Activated naive CD8-positive, alpha-beta T cell treated with anti-CD3 and anti-CD28 coated beads, Interleukin-2, amount 10 ng/mL, durations not matched to agents 7 days and 5 days (primary cell): ENCODE measurements around the gene BNC2. TPM values are rescaled to one million over a fixed set of nuclear protein-coding genes. Genes with fewer than 3 reads are reported as not detected.

Experiments used
- ATAC-seq: fragments of 150-1000 bp; cut with Tn5 transposase; one replicate; pipeline ENCODE4 v1.10.0; 2021; ENCODE audit warnings: low read depth, moderate library complexity
- POLR2A ChIA-PET: fragments of 350-600 bp; sonication (Branson Sonifier 250); formaldehyde crosslinking; loops from one replicate; lab custom pipeline; 2021; ENCODE audit warnings: antibody characterized with exemption; lab: Charles Lee
- DNase-seq: peaks from one replicate; pipeline ENCODE4 v3.0.0; 2021
- H3K27ac Mint-ChIP-seq: one replicate; pipeline ENCODE4 v1.8.0; 2022; ENCODE audit warnings: mild to moderate bottlenecking, mixed read lengths
- H3K27me3 Mint-ChIP-seq: one replicate; pipeline ENCODE4 v1.8.0; 2022; ENCODE audit warnings: mild to moderate bottlenecking, moderate library complexity, mixed read lengths
- H3K36me3 Mint-ChIP-seq: one replicate; pipeline ENCODE4 v1.8.0; 2021; ENCODE audit warnings: mild to moderate bottlenecking, mixed read lengths
- H3K4me1 Mint-ChIP-seq: one replicate; pipeline ENCODE4 v1.8.0; 2021; ENCODE audit warnings: mixed read lengths
- H3K4me3 Mint-ChIP-seq: one replicate; pipeline ENCODE4 v1.8.0; 2022; ENCODE audit warnings: mild to moderate bottlenecking, moderate library complexity, mixed read lengths
- H3K9me3 Mint-ChIP-seq: one replicate; pipeline ENCODE4 v1.8.0; 2021; ENCODE audit warnings: mixed read lengths
- total RNA-seq, 2 experiments: library from RNA; stranded (reverse); gene quantifications; one replicate each; pipeline ENCODE4 v1.2.3, GENCODE V29; 2021

BNC2 gene
- total RNA-seq, 2 experiments from 2014 or later = not detected

- no peaks in the 10 kb centered on the region for H3K27me3 Mint-ChIP-seq
- POLR2A ChIA-PET = no interaction called here
- H3K4me3 Mint-ChIP-seq = no peak overlapping the region
- no peaks in the 10 kb centered on the region for H3K4me1 Mint-ChIP-seq
- no peaks in the 10 kb centered on the region for H3K9me3 Mint-ChIP-seq
- no peak overlapping the region for H3K27ac Mint-ChIP-seq
- no peaks in the 10 kb centered on the region for H3K36me3 Mint-ChIP-seq
- DNase-seq (no peak), ATAC-seq (no peak)
Measured at GRCh38 chr9:16642421-16643109, 227.9 kb downstream of the BNC2 start.

GRCh38 chr9:16640649-16641048 lies 229.8 kb downstream of the BNC2 start:
- H3K4me1 Mint-ChIP-seq = no peaks in the 10 kb centered on the region
- DNase-seq (no peak), ATAC-seq (no peak)
- no peaks in the 10 kb centered on the region for H3K36me3 Mint-ChIP-seq
- H3K27ac Mint-ChIP-seq = no peak overlapping the region
- no peaks in the 10 kb centered on the region for H3K9me3 Mint-ChIP-seq
- H3K27me3 Mint-ChIP-seq = no peaks in the 10 kb centered on the region
- POLR2A ChIA-PET = no interaction called here
- no peak overlapping the region for H3K4me3 Mint-ChIP-seq

GRCh38 chr9:16639644-16640043 lies 230.8 kb downstream of the BNC2 start:
- Mint-ChIP-seq H3K27ac (no peak overlapping the region), H3K4me3 (no peak overlapping the region), H3K9me3 (no peaks in the 10 kb centered on the region), H3K4me1 (no peaks in the 10 kb centered on the region), H3K27me3 (no peaks in the 10 kb centered on the region), H3K36me3 (no peaks in the 10 kb centered on the region)
- DNase-seq = no peak
- POLR2A ChIA-PET = no interaction called here
- ATAC-seq = no peak

GRCh38 chr9:16637911-16638310 lies 232.6 kb downstream of the BNC2 start:
- H3K27me3 Mint-ChIP-seq = no peaks in the 10 kb centered on the region
- no peak overlapping the region for H3K27ac Mint-ChIP-seq
- no peak for DNase-seq
- no peak for ATAC-seq
- no peak overlapping the region for H3K4me3 Mint-ChIP-seq
- H3K36me3 Mint-ChIP-seq = no peaks in the 10 kb centered on the region
- no peaks in the 10 kb centered on the region for H3K4me1 Mint-ChIP-seq
- POLR2A ChIA-PET = no interaction called here
- H3K9me3 Mint-ChIP-seq = no peaks in the 10 kb centered on the region

GRCh38 chr9:16637218-16637617 lies 233.3 kb downstream of the BNC2 start:
- Mint-ChIP-seq H3K4me1 (no peaks in the 10 kb centered on the region), H3K36me3 (no peaks in the 10 kb centered on the region), H3K4me3 (no peak overlapping the region), H3K27me3 (no peaks in the 10 kb centered on the region), H3K27ac (no peak overlapping the region), H3K9me3 (no peaks in the 10 kb centered on the region)
- POLR2A ChIA-PET = no interaction called here
- ATAC-seq (no peak), DNase-seq (no peak)

GRCh38 chr9:16633794-16634193 lies 236.7 kb downstream of the BNC2 start:
- H3K4me1 Mint-ChIP-seq = no peaks in the 10 kb centered on the region
- ATAC-seq = no peak
- no peaks in the 10 kb centered on the region for H3K27me3 Mint-ChIP-seq
- DNase-seq = no peak
- H3K9me3 Mint-ChIP-seq = no peaks in the 10 kb centered on the region
- POLR2A ChIA-PET = no interaction called here
- no peak overlapping the region for H3K4me3 Mint-ChIP-seq
- no peaks in the 10 kb centered on the region for H3K36me3 Mint-ChIP-seq
- no peak overlapping the region for H3K27ac Mint-ChIP-seq

GRCh38 chr9:16628413-16628812 lies 242.1 kb downstream of the BNC2 start:
- no peak overlapping the region for H3K27ac Mint-ChIP-seq
- no peak overlapping the region for H3K4me3 Mint-ChIP-seq
- no peaks in the 10 kb centered on the region for H3K36me3 Mint-ChIP-seq
- no peaks in the 10 kb centered on the region for H3K27me3 Mint-ChIP-seq
- DNase-seq (no peak), ATAC-seq (no peak)
- no peaks in the 10 kb centered on the region for H3K9me3 Mint-ChIP-seq
- H3K4me1 Mint-ChIP-seq = no peaks in the 10 kb centered on the region
- POLR2A ChIA-PET = no interaction called here

GRCh38 chr9:16627967-16628366 lies 242.5 kb downstream of the BNC2 start:
- Mint-ChIP-seq H3K27ac (no peak overlapping the region), H3K9me3 (no peaks in the 10 kb centered on the region)

GRCh38 chr9:16627521-16627920 lies 242.9 kb downstream of the BNC2 start:
- Mint-ChIP-seq H3K4me1 (no peaks in the 10 kb centered on the region), H3K27me3 (no peaks in the 10 kb centered on the region), H3K27ac (no peak overlapping the region), H3K9me3 (no peaks in the 10 kb centered on the region), H3K4me3 (no peak overlapping the region), H3K36me3 (no peaks in the 10 kb centered on the region)
- POLR2A ChIA-PET = no interaction called here
- no peak for DNase-seq
- ATAC-seq = no peak

More at GRCh38 chr9:16627967-16628366, 242.5 kb downstream of the BNC2 start:
- POLR2A ChIA-PET = no interaction called here
- Mint-ChIP-seq H3K36me3 (no peaks in the 10 kb centered on the region), H3K4me1 (no peaks in the 10 kb centered on the region), H3K4me3 (no peak overlapping the region), H3K27me3 (no peaks in the 10 kb centered on the region)
- ATAC-seq (no peak), DNase-seq (no peak)

- no peak for DNase-seq
- H3K36me3 Mint-ChIP-seq = no peaks in the 10 kb centered on the region
- no peaks in the 10 kb centered on the region for H3K9me3 Mint-ChIP-seq
- no peak overlapping the region for H3K4me3 Mint-ChIP-seq
- H3K4me1 Mint-ChIP-seq = no peaks in the 10 kb centered on the region
- H3K27me3 Mint-ChIP-seq = no peaks in the 10 kb centered on the region
- POLR2A ChIA-PET = no interaction called here
- ATAC-seq = no peak
- H3K27ac Mint-ChIP-seq = no peak overlapping the region
Measured at GRCh38 chr9:16626577-16627130, 243.8 kb downstream of the BNC2 start.

- H3K36me3 Mint-ChIP-seq = no peaks in the 10 kb centered on the region
Measured at GRCh38 chr9:16625811-16626210, 244.7 kb downstream of the BNC2 start.

GRCh38 chr9:16625161-16625631 lies 245.3 kb downstream of the BNC2 start:
- POLR2A ChIA-PET = no interaction called here
- no peak overlapping the region for H3K27ac Mint-ChIP-seq

More at GRCh38 chr9:16625811-16626210, 244.7 kb downstream of the BNC2 start:
- Mint-ChIP-seq H3K27ac (no peak overlapping the region), H3K9me3 (no peaks in the 10 kb centered on the region), H3K4me3 (no peak overlapping the region), H3K27me3 (no peaks in the 10 kb centered on the region), H3K4me1 (no peaks in the 10 kb centered on the region)
- POLR2A ChIA-PET = no interaction called here
- no peak for DNase-seq
- ATAC-seq = no peak

GRCh38 chr9:16624744-16625117 lies 245.7 kb downstream of the BNC2 start:
- DNase-seq (no peak), ATAC-seq (no peak)
- no peaks in the 10 kb centered on the region for H3K36me3 Mint-ChIP-seq
- no peaks in the 10 kb centered on the region for H3K9me3 Mint-ChIP-seq
- POLR2A ChIA-PET = no interaction called here
- H3K4me1 Mint-ChIP-seq = no peaks in the 10 kb centered on the region
- no peaks in the 10 kb centered on the region for H3K27me3 Mint-ChIP-seq
- no peak overlapping the region for H3K27ac Mint-ChIP-seq
- H3K4me3 Mint-ChIP-seq = no peak overlapping the region

More at GRCh38 chr9:16625161-16625631, 245.3 kb downstream of the BNC2 start:
- no peak overlapping the region for H3K4me3 Mint-ChIP-seq
- no peaks in the 10 kb centered on the region for H3K27me3 Mint-ChIP-seq
- no peaks in the 10 kb centered on the region for H3K36me3 Mint-ChIP-seq
- no peak for ATAC-seq
- H3K9me3 Mint-ChIP-seq = no peaks in the 10 kb centered on the region
- H3K4me1 Mint-ChIP-seq = no peaks in the 10 kb centered on the region
- DNase-seq = no peak

- ATAC-seq = no peak
- Mint-ChIP-seq H3K9me3 (no peaks in the 10 kb centered on the region), H3K4me3 (no peak overlapping the region), H3K27me3 (no peaks in the 10 kb centered on the region), H3K27ac (no peak overlapping the region), H3K36me3 (no peaks in the 10 kb centered on the region), H3K4me1 (no peaks in the 10 kb centered on the region)
- DNase-seq = no peak
- POLR2A ChIA-PET = no interaction called here
Measured at GRCh38 chr9:16623989-16624743, 246.3 kb downstream of the BNC2 start.
